Measurements from ENCODE around the gene ACTN1. TPM values are rescaled to one million over a fixed set of nuclear protein-coding genes. Genes with fewer than 3 reads are reported as not detected.
A peak's percentile ranks its signal among the peaks of the same experiment; 100 is the strongest.

ACTN1 gene
- total and polyA plus RNA-seq, 5 experiments from 2014 or later: 144 to 436 (median 333) TPM

GRCh38 chr14:68843471-68844209 lies 135.5 kb downstream of the ACTN1 start:
- peaks cover 0 to 5% (median 0%) of the 10 kb centered on the region in 9 donors for H3K9me3 Mint-ChIP-seq
- peak; percentile 52 to 85 (median 71) for DNase-seq
- POLR2A ChIA-PET: interaction anchor here (0.9 to 1.5 kb wide), 3 partner anchors 27 to 899 kb away, joined by 3 to 6 read pairs (median 3); no protein-coding TSS in a partner anchor
- no peaks in the 10 kb centered on the region for H3K27me3 Mint-ChIP-seq
- H3K4me1 Mint-ChIP-seq: peaks cover 15 to 26% (median 21%) of the 10 kb centered on the region in 4 donors
- peaks cover 0 to 13% (median 3%) of the 10 kb centered on the region in 3 donors for H3K36me3 Mint-ChIP-seq
- H3K27ac Mint-ChIP-seq: peak overlapping the region in 2 of 10 donors; percentile 45 to 72
- ATAC-seq: peak; percentile 83 to 94
- H3K4me3 Mint-ChIP-seq: peak overlapping the region in 8 of 10 donors; percentile 5 to 66 (median 54)

- H3K4me1 Mint-ChIP-seq: peaks cover 15 to 26% (median 21%) of the 10 kb centered on the region in 4 donors
- ATAC-seq (no peak), DNase-seq (no peak)
- no peak overlapping the region for H3K27ac Mint-ChIP-seq
- POLR2A ChIA-PET: interaction anchor here (1.5 kb wide), 1 partner anchor 52 kb away, joined by 3 read pairs; no protein-coding TSS in a partner anchor
- H3K9me3 Mint-ChIP-seq: peaks cover 0 to 5% (median under 1%) of the 10 kb centered on the region in 9 donors
- H3K4me3 Mint-ChIP-seq: no peak overlapping the region
- H3K36me3 Mint-ChIP-seq: peaks cover 0 to 13% (median 3%) of the 10 kb centered on the region in 3 donors
- H3K27me3 Mint-ChIP-seq: no peaks in the 10 kb centered on the region
Observed at GRCh38 chr14:68842298-68842697, 136.8 kb downstream of the ACTN1 start.

- Mint-ChIP-seq H3K9me3 (peaks cover 0 to 15% (median 9%) of the 10 kb centered on the region in 9 donors), H3K27ac (peak overlapping the region in 6 of 10 donors; percentile 1 to 45 (median 31)), H3K27me3 (no peaks in the 10 kb centered on the region), H3K36me3 (peaks cover 3 to 22% (median 4%) of the 10 kb centered on the region in 3 donors), H3K4me1 (peaks cover 15 to 28% (median 22%) of the 10 kb centered on the region in 4 donors), H3K4me3 (no peak overlapping the region)
- no peak for DNase-seq
- no peak for ATAC-seq
- POLR2A ChIA-PET: no interaction called here
Observed at GRCh38 chr14:68841016-68841809, 137.9 kb downstream of the ACTN1 start.

DNA sequence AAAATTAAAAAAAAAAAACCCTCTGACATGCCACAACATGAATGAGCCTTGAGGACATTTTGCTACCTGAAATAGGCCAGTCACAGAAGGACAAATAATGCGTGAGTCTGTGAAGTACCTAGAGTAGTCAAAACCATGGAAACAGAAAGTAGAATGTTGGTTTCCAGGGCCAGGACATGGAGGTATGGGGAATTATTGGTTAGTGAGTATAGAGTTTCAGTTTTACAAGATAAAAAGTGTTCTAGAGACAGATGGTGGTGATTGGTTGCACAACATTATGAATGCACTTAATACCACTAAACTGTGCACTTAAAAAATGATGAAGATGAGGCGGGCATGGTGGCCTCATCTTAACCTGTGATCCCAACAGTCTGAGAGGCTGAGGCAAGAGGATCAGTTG lies 138.6 kb downstream of the ACTN1 start:
- Mint-ChIP-seq H3K9me3 (peaks cover 0 to 23% (median 16%) of the 10 kb centered on the region in 9 donors), H3K36me3 (peaks cover 8 to 30% (median 12%) of the 10 kb centered on the region in 3 donors), H3K4me1 (peaks cover 15 to 31% (median 22%) of the 10 kb centered on the region in 4 donors), H3K4me3 (no peak overlapping the region), H3K27ac (no peak overlapping the region), H3K27me3 (no peaks in the 10 kb centered on the region)
- POLR2A ChIA-PET: interaction anchor here (0.7 kb wide), 1 partner anchor 19 kb away, joined by 3 read pairs; no protein-coding TSS in a partner anchor
- ATAC-seq (no peak), DNase-seq (no peak)

DNA sequence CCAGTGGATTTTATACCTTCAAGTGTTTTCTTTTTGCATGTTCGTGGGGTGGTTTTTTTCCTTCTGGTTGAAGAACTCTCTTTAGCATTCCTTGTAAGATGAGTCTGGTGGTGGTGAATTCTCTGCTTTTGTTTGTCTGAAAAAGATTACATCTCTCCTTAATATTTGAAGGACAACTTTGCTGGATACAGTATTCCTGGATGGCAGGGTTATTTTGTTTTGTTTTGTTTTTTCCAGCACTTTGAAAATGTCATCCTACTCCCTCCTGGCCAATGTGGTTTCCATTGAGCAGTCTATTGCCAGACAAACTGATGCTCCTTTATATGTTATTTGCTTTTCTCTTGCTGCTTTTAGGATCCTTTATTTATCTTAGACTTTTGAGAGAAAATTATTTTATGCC lies 143.0 kb downstream of the ACTN1 start:
- ATAC-seq: no peak
- Mint-ChIP-seq H3K4me3 (no peak overlapping the region), H3K9me3 (peaks cover 7 to 58% (median 23%) of the 10 kb centered on the region in 9 donors), H3K27me3 (no peaks in the 10 kb centered on the region), H3K4me1 (peaks cover 0 to 20% (median 1%) of the 10 kb centered on the region in 4 donors), H3K27ac (no peak overlapping the region), H3K36me3 (peaks cover 9 to 36% (median 32%) of the 10 kb centered on the region in 3 donors)
- DNase-seq: no peak
- POLR2A ChIA-PET: no interaction called here

DNA sequence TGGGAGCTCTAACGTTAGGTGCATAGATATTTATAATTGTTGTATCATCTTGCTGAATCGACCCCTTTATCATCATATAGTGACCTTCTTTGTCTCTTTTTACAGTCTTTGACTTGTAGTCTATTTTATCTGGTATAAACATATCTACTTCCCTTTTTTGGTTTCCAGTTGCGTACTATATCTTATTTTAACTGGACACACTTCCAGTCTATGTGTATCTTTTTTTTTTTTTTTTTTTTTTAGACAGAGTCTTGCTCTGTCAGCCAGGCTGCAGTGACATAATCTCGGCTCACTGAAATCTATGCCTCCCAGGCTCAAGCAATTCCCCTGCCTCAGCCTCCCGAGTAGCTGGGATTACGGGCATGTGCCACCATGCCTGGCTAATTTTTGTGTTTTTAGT lies 144.3 kb downstream of the ACTN1 start:
- no peaks in the 10 kb centered on the region for H3K27me3 Mint-ChIP-seq
- no peak overlapping the region for H3K27ac Mint-ChIP-seq
- peaks cover 9 to 36% (median 32%) of the 10 kb centered on the region in 3 donors for H3K36me3 Mint-ChIP-seq
- H3K4me3 Mint-ChIP-seq: no peak overlapping the region
- no peak for ATAC-seq
- H3K9me3 Mint-ChIP-seq: peaks cover 9 to 58% (median 23%) of the 10 kb centered on the region in 9 donors
- no peak for DNase-seq
- H3K4me1 Mint-ChIP-seq: peaks cover 0 to 15% (median under 1%) of the 10 kb centered on the region in 4 donors
- POLR2A ChIA-PET: interaction anchor here (0.7 kb wide), 1 partner anchor 215 kb away, joined by 3 read pairs; no protein-coding TSS in a partner anchor

- DNase-seq (no peak), ATAC-seq (no peak)
- Mint-ChIP-seq H3K4me3 (no peak overlapping the region), H3K27ac (no peak overlapping the region), H3K36me3 (peaks cover 0 to 15% (median 4%) of the 10 kb centered on the region in 3 donors), H3K27me3 (no peaks in the 10 kb centered on the region), H3K4me1 (peaks cover 6 to 13% (median 10%) of the 10 kb centered on the region in 4 donors), H3K9me3 (peaks cover 0 to 23% (median 5%) of the 10 kb centered on the region in 9 donors)
- POLR2A ChIA-PET: interaction anchor here (1.3 kb wide), 1 partner anchor 8 kb away, joined by 4 read pairs; no protein-coding TSS in a partner anchor
Observed at GRCh38 chr14:68828698-68829097, 150.4 kb downstream of the ACTN1 start.

GRCh38 chr14:68825729-68826128 lies 153.4 kb downstream of the ACTN1 start:
- H3K36me3 Mint-ChIP-seq: no peaks in the 10 kb centered on the region
- no peaks in the 10 kb centered on the region for H3K27me3 Mint-ChIP-seq
- peaks cover 9 to 27% (median 22%) of the 10 kb centered on the region in 4 donors for H3K4me1 Mint-ChIP-seq
- DNase-seq (no peak), ATAC-seq (no peak)
- no peak overlapping the region for H3K27ac Mint-ChIP-seq
- POLR2A ChIA-PET: interaction anchor here (1.8 to 26.2 kb wide), 2 partner anchors 9 to 34 kb away, joined by 8 to 1375 read pairs; partner anchors contain the start of gene ZFP36L1
- no peak overlapping the region for H3K4me3 Mint-ChIP-seq
- peaks cover 0 to 5% (median 0%) of the 10 kb centered on the region in 9 donors for H3K9me3 Mint-ChIP-seq

DNA sequence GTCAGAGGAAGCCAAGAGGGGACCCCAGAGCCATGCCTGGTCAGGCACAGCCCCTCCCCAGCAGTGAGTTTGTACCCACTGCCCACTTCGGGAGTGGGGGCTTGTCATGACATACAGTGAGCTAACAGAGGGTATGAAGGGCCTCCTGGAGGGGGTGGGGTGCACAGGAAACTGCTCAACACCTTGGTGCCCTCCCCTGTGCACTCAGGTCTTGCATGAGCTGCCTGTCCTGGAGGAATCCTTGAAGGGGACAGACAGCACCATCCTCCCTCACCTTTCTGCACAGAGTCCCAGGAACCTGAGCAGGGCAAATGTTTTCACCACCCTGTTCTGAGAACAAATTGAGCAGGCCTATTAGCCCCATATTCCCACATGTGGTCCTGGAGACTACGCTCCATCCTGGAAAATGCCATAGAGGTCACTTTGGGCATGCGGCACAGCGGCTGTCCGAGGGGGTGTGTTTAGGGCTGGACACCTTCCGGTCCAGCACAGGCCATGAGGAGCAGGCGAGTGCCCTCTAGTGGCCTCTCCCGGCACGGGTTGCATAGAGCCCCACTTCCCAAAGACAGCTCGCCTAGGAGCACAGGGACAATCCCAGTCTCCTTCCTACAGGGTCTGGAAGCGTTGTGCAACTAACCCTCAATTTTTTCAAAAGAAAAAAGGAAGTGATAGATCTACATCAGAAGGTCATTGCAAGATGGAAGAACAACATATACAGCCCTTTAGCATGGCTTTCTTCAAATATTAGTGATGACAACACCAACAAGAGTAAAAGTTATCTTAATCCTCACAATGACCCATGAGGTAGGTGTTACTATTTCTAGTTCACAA lies 154.4 kb downstream of the ACTN1 start:
- ATAC-seq: no peak
- no peak overlapping the region for H3K4me3 Mint-ChIP-seq

DNA sequence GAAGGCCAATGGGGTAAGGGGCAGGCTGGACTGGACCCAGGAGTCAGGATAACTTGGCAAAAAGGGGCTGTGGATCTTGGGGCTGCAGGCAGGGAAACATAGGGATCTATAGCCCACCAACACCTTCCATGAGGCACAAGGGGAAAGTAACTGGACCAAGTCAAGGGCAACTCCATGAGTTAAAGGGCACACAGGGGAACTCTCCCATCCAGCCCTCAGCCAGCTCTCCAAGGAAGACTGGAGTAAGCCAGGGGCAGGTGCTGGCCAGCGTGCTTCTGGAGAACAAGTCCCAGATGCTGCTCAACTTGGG lies 154.9 kb downstream of the ACTN1 start:
- Mint-ChIP-seq H3K36me3 (no peaks in the 10 kb centered on the region), H3K27me3 (no peaks in the 10 kb centered on the region), H3K4me3 (no peak overlapping the region), H3K4me1 (peaks cover 18 to 43% (median 38%) of the 10 kb centered on the region in 4 donors), H3K9me3 (no peaks in the 10 kb centered on the region), H3K27ac (peak overlapping the region in 1 of 10 donors; percentile 47)
- DNase-seq: no peak
- no peak for ATAC-seq
- POLR2A ChIA-PET: interaction anchor here (26.2 kb wide), 1 partner anchor 32 kb away, joined by 1375 read pairs; the partner anchor contains the start of gene ZFP36L1

More for the DNA sequence above, 154.4 kb downstream of the ACTN1 start:
- Mint-ChIP-seq H3K36me3 (no peaks in the 10 kb centered on the region), H3K27ac (peak overlapping the region in 1 of 10 donors; percentile 47), H3K9me3 (no peaks in the 10 kb centered on the region), H3K4me1 (peaks cover 17 to 37% (median 32%) of the 10 kb centered on the region in 4 donors), H3K27me3 (no peaks in the 10 kb centered on the region)
- POLR2A ChIA-PET: interaction anchor here (26.2 kb wide), 1 partner anchor 33 kb away, joined by 1375 read pairs; the partner anchor contains the start of gene ZFP36L1
- DNase-seq: no peak
